Ishikawa (cell line): ENCODE data around the gene NDUFA5.

ENCODE experiments used
- CEBPB ChIP-seq: IDR thresholded peaks from 2 replicates; pipeline ENCODE4 v1.6.1; 2012
- EGR1 ChIP-seq: IDR thresholded peaks from 2 replicates; pipeline ENCODE4 v1.6.1; 2012
- EP300 ChIP-seq: IDR thresholded peaks from 2 replicates; pipeline ENCODE4 v1.6.1; 2012; ENCODE audit warnings: borderline replicate concordance
- RAD21 ChIP-seq: IDR thresholded peaks from 2 replicates; pipeline ENCODE4 v1.6.1; 2012; ENCODE audit warnings: low read depth
- REST ChIP-seq: IDR thresholded peaks from 2 replicates; pipeline ENCODE4 v1.6.1; 2012; ENCODE audit warnings: low read depth, mild to moderate bottlenecking
- TAF1 ChIP-seq: IDR thresholded peaks from 2 replicates; pipeline ENCODE4 v1.6.1; 2012; ENCODE audit warnings: low read depth, mild to moderate bottlenecking
- TEAD4 ChIP-seq: IDR thresholded peaks from 2 replicates; pipeline ENCODE4 v1.6.1; 2012
- ZBTB7A ChIP-seq: IDR thresholded peaks from 2 replicates; pipeline ENCODE4 v1.6.1; 2012; ENCODE audit warnings: low read depth

GRCh38 chr7:123505221-123505620 is 52.4 kb downstream of the NDUFA5 start:
- TF ChIP-seq TAF1: no peak
- no peak for TF ChIP-seq CEBPB
- TF ChIP-seq ZBTB7A: no peak
- TF ChIP-seq RAD21: no peak
- no peak for TF ChIP-seq EP300
- TF ChIP-seq TEAD4: no peak
- TF ChIP-seq EGR1: no peak
- TF ChIP-seq REST: no peak
